Suprapubic skin (tissue), 4 donors: ENCODE data around the gene UNC93B1.

Experiments
- CTCF ChIP-seq, 2 donors: fragments of 200-600 bp in 1 of 2; fragments of 450-650 bp in 1 of 2; sonication (generic) in 1 of 2; IDR thresholded peaks; one replicate each; pipeline ENCODE4 v1.5.1; 2016 to 2019; ENCODE audit warnings: antibody characterized with exemption in 2 of 2, mild to moderate bottlenecking in 1 of 2, moderate library complexity in 1 of 2
- EP300 ChIP-seq: sonication (generic); formaldehyde crosslinking; IDR thresholded peaks from one replicate; pipeline ENCODE4 v1.6.1; 2017; ENCODE audit warnings: antibody characterized with exemption
- POLR2A ChIP-seq, 2 donors: fragments of 450-650 bp; IDR thresholded peaks; one replicate each; pipeline ENCODE4 v1.6.1; 2017; ENCODE audit warnings: antibody characterized with exemption in 2 of 2, mild to moderate bottlenecking in 2 of 2, moderate library complexity in 2 of 2
- POLR2AphosphoS5 ChIP-seq, 3 donors: sonication (generic); formaldehyde crosslinking; IDR thresholded peaks; one replicate each; pipeline ENCODE4 v1.6.1; 2017; ENCODE audit warnings: antibody characterized with exemption in 3 of 3

- no peak for TF ChIP-seq CTCF (IDR thresholded peaks at IDR 0.05)
- no peak for TF ChIP-seq POLR2A (IDR thresholded peaks at IDR 0.05)
- TF ChIP-seq POLR2AphosphoS5 (IDR thresholded peaks at IDR 0.05): no peak
- TF ChIP-seq EP300: no peak
Observed at GRCh38 chr11:68036717-68037239, 32.9 kb upstream of the UNC93B1 start.
